Measurements from ENCODE around the gene TFAP2E. TPM values are rescaled to one million over a fixed set of nuclear protein-coding genes. Genes with fewer than 3 reads are reported as not detected.
"Not testable (repeated sequence)": the region's sequence is repeated elsewhere in the genome, so short reads cannot be mapped to it uniquely, and the experiment has no call there.

TFAP2E gene
- total RNA-seq, 4 donors from 2014 or later: 3.2 to 9.0 (median 5.2) TPM

- H3K4me1 ChIP-seq: peaks cover 58% of the 10 kb centered on the region
These were observed 2.4 kb downstream of the TFAP2E start for GRCh38 chr1:35575416-35575958.

GRCh38 chr1:35576061-35576765 lies 3.1 kb downstream of the TFAP2E start:
- Histone ChIP-seq H3K9me3 (no peaks in the 10 kb centered on the region), H3K36me3 (no peaks in the 10 kb centered on the region), H3K27me3 (peaks cover 13% of the 10 kb centered on the region), H3K4me1 (peaks cover 58% of the 10 kb centered on the region), H3K27ac (no peak overlapping the region), H3K4me3 (peak overlapping the region; percentile 40)
- DNase-seq (ENCODE audit: low spot score in 2 of 2): peak in 1 of 2 donors; percentile 44
- no peak for TF ChIP-seq EP300 (IDR thresholded peaks at IDR 0.05)
- TF ChIP-seq CTCF (IDR thresholded peaks at IDR 0.05): no peak
- TF ChIP-seq POLR2A (IDR thresholded peaks at IDR 0.05): no peak
- TF ChIP-seq POLR2AphosphoS5 (IDR thresholded peaks at IDR 0.05): no peak
- WGBS: 76% methylated on average over 10 of the region's 10 CpGs

More at GRCh38 chr1:35575416-35575958, 2.4 kb downstream of the TFAP2E start:
- 73% methylated on average over 5 of the region's 5 CpGs for WGBS
- no peaks in the 10 kb centered on the region for H3K36me3 ChIP-seq
- DNase-seq (ENCODE audit: low spot score in 2 of 2): no peak
- H3K9me3 ChIP-seq: no peaks in the 10 kb centered on the region
- H3K27ac ChIP-seq: no peak overlapping the region
- no peak for TF ChIP-seq POLR2AphosphoS5 (IDR thresholded peaks at IDR 0.05)
- no peak for TF ChIP-seq CTCF (IDR thresholded peaks at IDR 0.05)
- TF ChIP-seq POLR2A (IDR thresholded peaks at IDR 0.05): no peak
- TF ChIP-seq EP300 (IDR thresholded peaks at IDR 0.05): no peak
- no peak overlapping the region for H3K4me3 ChIP-seq
- H3K27me3 ChIP-seq: peaks cover 13% of the 10 kb centered on the region

- peaks cover 58% of the 10 kb centered on the region for H3K4me1 ChIP-seq
- H3K4me3 ChIP-seq: peak overlapping the region; percentile 40
- H3K27ac ChIP-seq, H3K36me3 ChIP-seq, H3K9me3 ChIP-seq: not testable (repeated sequence)
- 59% methylated on average over 12 of the region's 37 CpGs for WGBS
- peaks cover 13% of the 10 kb centered on the region for H3K27me3 ChIP-seq
- peak in 1 of 2 donors; percentile 40 for DNase-seq (ENCODE audit: low spot score in 2 of 2)
These were observed 3.6 kb downstream of the TFAP2E start for GRCh38 chr1:35576766-35577070.

GRCh38 chr1:35577071-35577998 lies 4.2 kb downstream of the TFAP2E start:
- 38% methylated on average over 2 of the region's 70 CpGs for WGBS
- Histone ChIP-seq H3K4me3 (peak overlapping the region; percentile 40), H3K9me3 (no peaks in the 10 kb centered on the region), H3K36me3 (no peaks in the 10 kb centered on the region), H3K27ac (no peak overlapping the region), H3K27me3 (peaks cover 13% of the 10 kb centered on the region), H3K4me1 (peaks cover 55% of the 10 kb centered on the region)
- peak in 1 of 2 donors; percentile 65 for DNase-seq (ENCODE audit: low spot score in 2 of 2)
- TF ChIP-seq POLR2AphosphoS5 (IDR thresholded peaks at IDR 0.05): no peak
- no peak for TF ChIP-seq CTCF (IDR thresholded peaks at IDR 0.05)
- TF ChIP-seq POLR2A (IDR thresholded peaks at IDR 0.05): no peak
- TF ChIP-seq EP300 (IDR thresholded peaks at IDR 0.05): no peak

- H3K27me3 ChIP-seq: peaks cover 6% of the 10 kb centered on the region
- no peaks in the 10 kb centered on the region for H3K36me3 ChIP-seq
- 78% methylated on average over 4 of the region's 4 CpGs for WGBS
- no peaks in the 10 kb centered on the region for H3K9me3 ChIP-seq
- no peak for DNase-seq (ENCODE audit: low spot score in 2 of 2)
- no peak overlapping the region for H3K27ac ChIP-seq
- H3K4me3 ChIP-seq: no peak overlapping the region
- TF ChIP-seq POLR2A (IDR thresholded peaks at IDR 0.05) (no peak), EP300 (IDR thresholded peaks at IDR 0.05) (no peak), CTCF (IDR thresholded peaks at IDR 0.05) (no peak), POLR2AphosphoS5 (IDR thresholded peaks at IDR 0.05) (no peak)
- H3K4me1 ChIP-seq: peaks cover 20% of the 10 kb centered on the region
These were observed 7.9 kb downstream of the TFAP2E start for GRCh38 chr1:35580949-35581388.

GRCh38 chr1:35581621-35582020 lies 8.5 kb downstream of the TFAP2E start:
- DNase-seq (ENCODE audit: low spot score in 2 of 2); H3K36me3 ChIP-seq; H3K27me3 ChIP-seq; H3K27ac ChIP-seq; H3K9me3 ChIP-seq; H3K4me3 ChIP-seq: not testable (repeated sequence)
- 96% methylated on average over 9 of the region's 9 CpGs for WGBS
- H3K4me1 ChIP-seq: peaks cover 15% of the 10 kb centered on the region

Measured in suprapubic skin (tissue), 4 donors.